ENCODE data around the gene C11orf87. TPM values are rescaled to one million over a fixed set of nuclear protein-coding genes. Genes with fewer than 3 reads are reported as not detected.

The C11orf87 gene
- total and polyA plus RNA-seq, 2 of the 13 experiments (the other 11 are each of a cell fraction or from before 2014, with no cell fraction given), result not detected

- BruUV-seq (replicated peaks), result no TSS peak
- no peak overlapping the region for H2AFZ ChIP-seq (ENCODE audit: low read length)
- H3K36me3 ChIP-seq (replicated peaks in 1 of 2; ENCODE audit: control insufficient read depth in 1 of 2, insufficient read depth in 2 of 2, low read length in 2 of 2), result no peaks in the 10 kb centered on the region
- ChIA-PET POLR2A (no interaction called here), CTCF (ENCODE audit: low intra/inter-chr PET ratio, low total read pairs) (no interaction called here)
- H3K4me3 ChIP-seq (replicated peaks in 1 of 3; ENCODE audit: insufficient read depth in 1 of 3, low read depth in 2 of 3, low read length in 3 of 3), result no peak overlapping the region
- H3K4me2 ChIP-seq (ENCODE audit: low read depth, low read length), result no peak overlapping the region
- no peaks in the 10 kb centered on the region for H3K79me2 ChIP-seq (ENCODE audit: insufficient read depth, low read length)
- no peaks in the 10 kb centered on the region for H3K9me3 ChIP-seq (ENCODE audit: low read length)
- no peaks in the 10 kb centered on the region for H3K4me1 ChIP-seq (ENCODE audit: insufficient read depth, low read length)
- H3K27me3 ChIP-seq (ENCODE audit: control insufficient read depth in 1 of 2, insufficient read depth in 2 of 2, low read length in 2 of 2), result no peaks in the 10 kb centered on the region
- no peak for ATAC-seq
- H3K27ac ChIP-seq (ENCODE audit: extremely low read length, insufficient read depth, low read length), result no peak overlapping the region
- DNase-seq (ENCODE audit: low spot score), result no peak
- in situ Hi-C loops (cut with HindIII; ENCODE audit: extremely low pct_ligation_motif_present, low pct_unique_long_range_greater_than_20kb), result no loop called here
- intact Hi-C loops (cut with micrococcal nuclease; ENCODE audit: unreplicated experiment), result no loop called here
- FAIRE-seq, result no peak
- H4K20me1 ChIP-seq (ENCODE audit: insufficient read depth, low read length), result no peaks in the 10 kb centered on the region
- no peak overlapping the region for H3K9ac ChIP-seq (ENCODE audit: insufficient read depth, low read depth, low read length)
- TF ChIP-seq ZNF574 (CRISPR knock-in tag; IDR thresholded peaks at IDR 0.05) (no peak), NFKBIZ (CRISPR knock-in tag; IDR thresholded peaks at IDR 0.05) (no peak), SAFB2 (CRISPR knock-in tag; IDR thresholded peaks at IDR 0.05; ENCODE audit: borderline replicate concordance, low read depth) (no peak), FOXA3 (CRISPR knock-in tag; IDR thresholded peaks at IDR 0.05) (no peak), SMC3 (IDR thresholded peaks at IDR 0.05; ENCODE audit: low read length) (no peak), ZNF609 (CRISPR knock-in tag; IDR thresholded peaks at IDR 0.05; ENCODE audit: borderline replicate concordance) (no peak), STAG1 (CRISPR knock-in tag; IDR thresholded peaks at IDR 0.05) (no peak), ZNF101 (CRISPR knock-in tag; IDR thresholded peaks at IDR 0.05; ENCODE audit: borderline replicate concordance, low read depth) (no peak), FOSL1 (CRISPR knock-in tag; IDR thresholded peaks at IDR 0.05; ENCODE audit: borderline replicate concordance) (no peak), ZBTB2 (CRISPR knock-in tag; IDR thresholded peaks at IDR 0.05; ENCODE audit: low read depth) (no peak), ZNF740 (CRISPR knock-in tag; IDR thresholded peaks at IDR 0.05) (no peak), MBNL3 (CRISPR knock-in tag; conservative IDR thresholded peaks at IDR 0.05) (no peak), TEAD2 (CRISPR knock-in tag; IDR thresholded peaks at IDR 0.05) (no peak), ZNF414 (CRISPR knock-in tag; IDR thresholded peaks at IDR 0.05) (no peak), ZBTB3 (CRISPR knock-in tag; IDR thresholded peaks at IDR 0.05; ENCODE audit: borderline replicate concordance, low read depth) (no peak), TOE1 (CRISPR knock-in tag; IDR thresholded peaks at IDR 0.05) (no peak), FOXO1 (CRISPR knock-in tag; IDR thresholded peaks at IDR 0.05) (no peak)
Measured at GRCh38 chr11:109405671-109406070, 16.3 kb upstream of the C11orf87 start.
